ENCODE data around the gene FOXA1. TPM values are rescaled to one million over a fixed set of nuclear protein-coding genes. Genes with fewer than 3 reads are reported as not detected.

The FOXA1 gene
- polyA plus RNA-seq, 1 experiment, result 0.07 TPM

DNA sequence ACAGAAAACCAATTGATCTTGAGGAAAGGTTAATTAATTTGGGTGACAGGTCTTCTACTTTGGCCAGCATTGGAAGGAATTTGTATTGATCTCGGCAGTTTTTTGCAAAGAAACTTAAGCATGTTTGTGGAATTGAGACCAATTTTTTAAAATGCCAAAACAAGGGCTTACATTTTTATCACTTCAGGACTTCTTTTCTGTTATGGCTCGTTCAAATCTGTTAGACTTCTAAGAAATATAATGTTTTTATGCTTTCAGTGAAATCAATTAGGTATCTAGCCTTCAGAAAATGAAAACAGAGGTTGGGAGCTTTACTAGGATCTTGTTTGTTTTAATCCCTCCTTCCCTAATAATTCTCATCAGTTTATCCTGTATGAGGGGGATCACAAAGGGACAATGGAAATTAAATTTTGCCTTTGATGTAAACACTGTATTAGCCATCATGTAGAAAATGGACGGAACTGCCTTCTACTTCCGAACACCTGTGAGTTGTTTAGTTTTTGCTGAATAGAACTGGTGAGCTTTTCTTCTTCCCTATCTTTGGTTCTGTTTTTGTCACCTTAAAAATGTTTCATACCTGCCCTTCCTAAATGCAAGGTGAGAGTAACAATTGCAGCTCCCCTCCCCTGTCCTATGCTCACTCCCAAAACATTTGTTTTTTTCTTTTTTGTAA, 7.8 kb downstream of the FOXA1 start:
- Histone ChIP-seq H3K4me3 (ENCODE audit: low read depth, low read length) (no peak overlapping the region), H3K9me3 (ENCODE audit: control insufficient read depth, insufficient read depth, low read length) (peaks cover 22% of the 10 kb centered on the region; the same call in 1 of the 2 replicates), H3K27me3 (ENCODE audit: control insufficient read depth, insufficient read depth, low read length) (peaks cover 84% of the 10 kb centered on the region), H3K27ac (ENCODE audit: low read depth, low read length) (no peak overlapping the region)
- TF ChIP-seq CTCF (IDR thresholded peaks at IDR 0.05; ENCODE audit: low read depth, low read length), result no peak
- ChIA-PET CTCF (interaction anchor here (0.6 to 2.0 kb wide), 3 partner anchors 10 to 393 kb away, joined by 4 to 7 read pairs (median 6); no protein-coding TSS in a partner anchor), POLR2A (no interaction called here)
- no peak for DNase-seq (ENCODE audit: low read depth, low spot score)

- Histone ChIP-seq H3K27ac (ENCODE audit: low read depth, low read length) (no peak overlapping the region), H3K4me3 (ENCODE audit: low read depth, low read length) (no peak overlapping the region), H3K9me3 (ENCODE audit: control insufficient read depth, insufficient read depth, low read length) (peaks cover 19% of the 10 kb centered on the region; the same call in 1 of the 2 replicates), H3K27me3 (ENCODE audit: control insufficient read depth, insufficient read depth, low read length) (peaks cover 79% of the 10 kb centered on the region)
- CTCF ChIA-PET, result interaction anchor here (1.9 to 2.0 kb wide), 2 partner anchors 10 to 340 kb away, joined by 6 to 7 read pairs; no protein-coding TSS in a partner anchor
- no peak for DNase-seq (ENCODE audit: low read depth, low spot score)
- TF ChIP-seq CTCF (IDR thresholded peaks at IDR 0.05; ENCODE audit: low read depth, low read length), result no peak
- POLR2A ChIA-PET, result no interaction called here
Measured at GRCh38 chr14:37586797-37587130, 8.3 kb downstream of the FOXA1 start.

- no peak for TF ChIP-seq CTCF (IDR thresholded peaks at IDR 0.05; ENCODE audit: low read depth, low read length)
- ChIA-PET POLR2A (no interaction called here), CTCF (interaction anchor here (1.9 to 2.0 kb wide), 3 partner anchors 11 to 340 kb away, joined by 6 to 7 read pairs (median 7); no protein-coding TSS in a partner anchor)
- Histone ChIP-seq H3K27me3 (ENCODE audit: control insufficient read depth, insufficient read depth, low read length) (peaks cover 73% of the 10 kb centered on the region), H3K9me3 (ENCODE audit: control insufficient read depth, insufficient read depth, low read length) (peaks cover 14% of the 10 kb centered on the region; the same call in 1 of the 2 replicates), H3K27ac (ENCODE audit: low read depth, low read length) (no peak overlapping the region), H3K4me3 (ENCODE audit: low read depth, low read length) (no peak overlapping the region)
- no peak for DNase-seq (ENCODE audit: low read depth, low spot score)
Measured at GRCh38 chr14:37585971-37586796, 8.9 kb downstream of the FOXA1 start.

DNA sequence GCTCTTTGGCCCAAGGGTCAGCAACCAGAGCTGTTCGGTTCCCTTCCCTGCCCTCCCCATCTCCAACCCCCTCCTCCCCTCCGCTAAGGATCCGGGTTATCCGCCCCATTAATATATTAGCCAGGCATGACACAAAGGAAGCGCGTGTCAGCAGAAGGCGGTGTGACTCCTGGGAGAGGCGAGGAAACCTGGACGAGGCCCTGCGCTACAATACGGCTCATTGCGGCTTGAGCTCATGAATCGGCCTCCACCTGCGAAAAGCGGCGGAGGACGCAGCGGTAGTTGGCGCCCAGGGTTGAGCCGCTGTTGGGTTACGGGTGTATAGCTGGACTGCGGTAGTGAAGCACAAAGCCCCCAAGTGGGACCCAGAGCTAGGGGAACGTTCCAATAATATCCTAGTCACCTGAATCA, 9.9 kb downstream of the FOXA1 start:
- CTCF ChIA-PET, result interaction anchor here (0.6 to 1.9 kb wide), 3 partner anchors 9 to 353 kb away, joined by 3 to 7 read pairs (median 3); no protein-coding TSS in a partner anchor
- TF ChIP-seq CTCF (IDR thresholded peaks at IDR 0.05; ENCODE audit: low read depth, low read length), result no peak

More for the DNA sequence above, 9.9 kb downstream of the FOXA1 start:
- no peak for DNase-seq (ENCODE audit: low read depth, low spot score)
- Histone ChIP-seq H3K27ac (ENCODE audit: low read depth, low read length) (no peak overlapping the region), H3K4me3 (ENCODE audit: low read depth, low read length) (no peak overlapping the region), H3K27me3 (ENCODE audit: control insufficient read depth, insufficient read depth, low read length) (peaks cover 64% of the 10 kb centered on the region), H3K9me3 (ENCODE audit: control insufficient read depth, insufficient read depth, low read length) (peaks cover 14% of the 10 kb centered on the region; the same call in 1 of the 2 replicates)
- POLR2A ChIA-PET, result no interaction called here

Data from AG04450 (cell line).